Ishikawa (cell line): ENCODE measurements around the gene ANKRD34B.

ENCODE experiments used
- CEBPB ChIP-seq: IDR thresholded peaks from 2 replicates; pipeline ENCODE4 v1.6.1; 2012
- NFIC ChIP-seq: IDR thresholded peaks from 2 replicates; pipeline ENCODE4 v1.6.1; 2012
- YY1 ChIP-seq: IDR thresholded peaks from 2 replicates; pipeline ENCODE4 v1.6.1; 2012; ENCODE audit warnings: low read depth

DNA sequence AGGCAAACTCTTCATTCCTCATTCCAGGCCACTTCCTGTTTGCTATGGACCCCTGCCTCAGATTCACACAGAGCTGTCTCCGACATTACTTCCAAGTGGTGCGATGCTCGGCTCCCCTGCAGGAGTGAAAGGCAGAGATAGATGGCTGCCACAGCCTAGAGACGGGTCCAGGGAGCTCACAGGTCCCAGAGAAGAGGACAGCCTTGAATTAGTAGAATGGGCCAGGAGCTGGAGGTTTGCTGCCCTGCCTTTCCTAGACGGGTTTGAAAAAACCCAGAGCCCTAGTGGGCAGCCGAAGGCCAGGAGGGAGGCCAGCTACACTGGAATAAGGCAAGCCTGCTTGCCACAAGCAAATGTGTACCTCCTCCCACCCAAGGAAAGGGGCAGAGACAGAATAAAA, 1.8 kb downstream of the ANKRD34B start:
- TF ChIP-seq NFIC (no peak), YY1 (no peak), CEBPB (no peak)
